CD4-positive, CD25-positive, alpha-beta regulatory T cell (primary cell): Measurements from ENCODE around the gene PRKAR1B. TPM values are rescaled to one million over a fixed set of nuclear protein-coding genes. Genes with fewer than 3 reads are reported as not detected.

ENCODE experiments used
- ATAC-seq, 2 donors: fragments of 150-1000 bp; cut with Tn5 transposase; one replicate each; pipeline ENCODE4 v1.10.0; 2021; ENCODE audit warnings: low read depth in 2 of 2, moderate number of reproducible peaks in 2 of 2, moderate library complexity in 1 of 2
- DNase-seq, 3 donors: peaks; one replicate each; pipeline versions ENCODE4 v3.0.0 to v3.0.0-alpha.2; 2012 to 2022; ENCODE audit warnings: mixed read lengths in 1 of 3
- H3K27ac ChIP-seq: one replicate; pipeline ENCODE4 v1.7.0; 2013; ENCODE audit warnings: mild to moderate bottlenecking, low read length; ENCODE audit not compliant: insufficient read depth, poor library complexity, severe bottlenecking
- H3K27me3 ChIP-seq: one replicate; pipeline ENCODE4 v1.7.0; 2013; ENCODE audit warnings: low read length; ENCODE audit not compliant: control insufficient read depth, insufficient read depth
- H3K36me3 ChIP-seq: one replicate; pipeline ENCODE4 v1.7.0; 2013; ENCODE audit warnings: mild to moderate bottlenecking, low read length, moderate library complexity; ENCODE audit not compliant: control insufficient read depth, insufficient read depth
- H3K4me1 ChIP-seq: 2 replicates; pipeline ENCODE4 v1.7.0; 2013; ENCODE audit warnings: mild to moderate bottlenecking, low read length; ENCODE audit not compliant: insufficient read depth, control insufficient read depth, poor library complexity, severe bottlenecking
- H3K4me3 ChIP-seq: one replicate; pipeline ENCODE4 v1.7.0; 2013; ENCODE audit warnings: low read depth, mild to moderate bottlenecking, low read length, moderate library complexity
- H3K9me3 ChIP-seq, 2 experiments: 1 replicate in 1 of 2; 2 replicates in 1 of 2; pipeline ENCODE4 v1.7.0; 2013; ENCODE audit warnings: low read length in 2 of 2, mild to moderate bottlenecking in 1 of 2, moderate library complexity in 1 of 2; ENCODE audit not compliant: control insufficient read depth in 2 of 2
- H3K27ac Mint-ChIP-seq, 3 donors: one replicate each; pipeline ENCODE4 v1.8.0; 2020 to 2022; ENCODE audit warnings: mild to moderate bottlenecking in 3 of 3, mixed read lengths in 3 of 3, moderate library complexity in 2 of 3
- H3K27me3 Mint-ChIP-seq: one replicate; pipeline ENCODE4 v1.8.0; 2022; ENCODE audit warnings: mild to moderate bottlenecking, mixed read lengths
- H3K36me3 Mint-ChIP-seq: one replicate; pipeline ENCODE4 v1.8.0; 2020; ENCODE audit warnings: mixed read lengths
- H3K4me1 Mint-ChIP-seq, 4 donors: one replicate each; pipeline ENCODE4 v1.8.0; 2020 to 2022; ENCODE audit warnings: mixed read lengths in 4 of 4, mild to moderate bottlenecking in 1 of 4
- H3K4me3 Mint-ChIP-seq, 4 donors: one replicate each; pipeline ENCODE4 v1.8.0; 2020 to 2022; ENCODE audit warnings: mild to moderate bottlenecking in 4 of 4, mixed read lengths in 4 of 4, moderate library complexity in 3 of 4
- H3K9me3 Mint-ChIP-seq, 7 donors: one replicate each; pipeline ENCODE4 v1.8.0; 2020 to 2022; ENCODE audit warnings: mixed read lengths in 7 of 7, mild to moderate bottlenecking in 3 of 7, moderate library complexity in 2 of 7
- polyA plus RNA-seq, 4 donors: library from polyadenylated mRNA; unstranded; fragments of 300-500 nt; fragmentation: Illumina TruSeq; gene quantifications; one replicate each; pipeline ENCODE4 v1.2.3, GENCODE V29; 2021
- total RNA-seq: library from RNA; stranded (reverse); gene quantifications from one replicate; pipeline ENCODE4 v1.2.3, GENCODE V29; 2022

PRKAR1B gene
- total and polyA plus RNA-seq, 5 donors from 2014 or later, result 4.9 to 12.5 (median 6.8) TPM

DNA sequence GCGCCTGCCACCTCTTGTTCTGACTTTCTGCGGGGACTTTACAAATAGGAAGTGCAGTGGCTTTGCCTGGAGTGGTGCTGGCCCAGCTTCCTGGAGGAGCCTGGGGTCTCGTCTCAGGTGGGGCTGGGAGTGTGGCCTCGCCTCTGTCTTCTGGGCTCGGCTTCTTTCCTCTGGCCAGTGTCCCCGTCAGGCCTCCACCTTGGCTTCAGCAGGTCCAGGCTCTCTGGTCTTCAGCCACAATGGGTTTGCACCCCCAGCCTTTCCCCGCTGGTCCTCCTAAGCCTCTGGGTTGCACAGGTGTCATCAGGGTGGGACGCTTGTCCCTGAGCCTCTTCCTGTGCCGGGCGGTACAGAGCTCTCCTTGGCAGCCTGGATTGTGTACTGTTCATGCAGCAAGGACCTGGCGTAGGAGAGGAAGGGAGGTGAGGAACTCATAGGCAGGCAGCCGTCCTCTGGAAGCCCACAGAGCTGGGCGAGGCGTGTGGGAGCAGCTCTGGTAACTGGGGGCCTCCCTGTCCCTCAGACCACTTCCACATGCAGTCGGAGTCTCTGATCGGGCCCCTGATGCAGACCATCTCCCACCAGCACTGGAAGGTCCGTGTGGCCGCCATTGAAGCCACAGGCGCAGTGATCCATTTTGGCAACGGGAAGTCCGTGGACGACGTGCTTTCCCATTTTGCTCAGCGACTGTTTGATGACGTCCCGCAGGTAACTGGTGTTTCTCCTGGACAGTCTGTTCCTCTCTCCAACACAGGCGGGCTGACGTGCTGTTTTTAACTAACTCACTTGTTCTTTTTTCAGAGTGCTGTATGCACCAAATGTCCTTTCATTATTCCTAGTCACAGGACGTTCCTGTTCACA is 2.3 kb upstream of the PRKAR1B start:
- DNase-seq (no peak), ATAC-seq (no peak)
- peak overlapping the region in 1 of 3 donors; percentile 23 for H3K27ac Mint-ChIP-seq
- Histone ChIP-seq H3K4me1 (peaks cover 19% of the 10 kb centered on the region), H3K9me3 (peaks cover 6% of the 10 kb centered on the region in 2 experiments), H3K27ac (no peak overlapping the region), H3K27me3 (no peaks in the 10 kb centered on the region), H3K36me3 (peaks cover 15% of the 10 kb centered on the region), H3K4me3 (no peak overlapping the region)
- H3K9me3 Mint-ChIP-seq, result peaks cover 0 to 4% (median 0%) of the 10 kb centered on the region in 7 donors
- peak overlapping the region; percentile 68 to 84 (median 78) for H3K4me3 Mint-ChIP-seq
- peaks cover 0 to 33% (median 20%) of the 10 kb centered on the region in 4 donors for H3K4me1 Mint-ChIP-seq
- no peaks in the 10 kb centered on the region for H3K27me3 Mint-ChIP-seq
- H3K36me3 Mint-ChIP-seq, result peaks cover 11% of the 10 kb centered on the region

DNA sequence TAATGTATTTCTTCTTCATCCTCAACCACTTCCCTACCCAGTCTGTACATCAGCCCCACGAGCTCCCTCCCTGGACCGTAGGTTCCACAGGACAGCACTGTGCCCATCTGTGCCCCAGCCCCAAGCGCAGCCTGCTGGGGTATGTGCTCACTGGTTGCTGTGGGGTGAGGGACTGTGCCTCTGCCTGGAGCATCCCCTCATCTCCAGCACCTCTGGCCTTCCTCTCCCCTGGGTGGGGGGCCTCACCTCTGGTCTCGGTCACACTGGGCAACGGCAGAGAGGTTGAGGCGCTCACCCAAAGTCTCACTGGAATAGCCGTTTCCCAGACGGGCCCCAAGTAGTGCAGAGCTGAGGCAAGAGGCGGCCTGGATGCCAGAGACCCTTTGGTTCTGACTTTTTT is 1.5 kb upstream of the PRKAR1B start:
- DNase-seq, result no peak
- Histone ChIP-seq H3K9me3 (no peaks in the 10 kb centered on the region), H3K27ac (no peak overlapping the region), H3K36me3 (peaks cover 10% of the 10 kb centered on the region), H3K4me3 (no peak overlapping the region), H3K27me3 (no peaks in the 10 kb centered on the region), H3K4me1 (peaks cover 19% of the 10 kb centered on the region)
- Mint-ChIP-seq H3K36me3 (peaks cover 17% of the 10 kb centered on the region), H3K27me3 (no peaks in the 10 kb centered on the region), H3K27ac (no peak overlapping the region), H3K9me3 (no peaks in the 10 kb centered on the region), H3K4me1 (peaks cover 0 to 33% (median 20%) of the 10 kb centered on the region in 4 donors), H3K4me3 (peak overlapping the region; percentile 80 to 84 (median 83))
- no peak for ATAC-seq

DNA sequence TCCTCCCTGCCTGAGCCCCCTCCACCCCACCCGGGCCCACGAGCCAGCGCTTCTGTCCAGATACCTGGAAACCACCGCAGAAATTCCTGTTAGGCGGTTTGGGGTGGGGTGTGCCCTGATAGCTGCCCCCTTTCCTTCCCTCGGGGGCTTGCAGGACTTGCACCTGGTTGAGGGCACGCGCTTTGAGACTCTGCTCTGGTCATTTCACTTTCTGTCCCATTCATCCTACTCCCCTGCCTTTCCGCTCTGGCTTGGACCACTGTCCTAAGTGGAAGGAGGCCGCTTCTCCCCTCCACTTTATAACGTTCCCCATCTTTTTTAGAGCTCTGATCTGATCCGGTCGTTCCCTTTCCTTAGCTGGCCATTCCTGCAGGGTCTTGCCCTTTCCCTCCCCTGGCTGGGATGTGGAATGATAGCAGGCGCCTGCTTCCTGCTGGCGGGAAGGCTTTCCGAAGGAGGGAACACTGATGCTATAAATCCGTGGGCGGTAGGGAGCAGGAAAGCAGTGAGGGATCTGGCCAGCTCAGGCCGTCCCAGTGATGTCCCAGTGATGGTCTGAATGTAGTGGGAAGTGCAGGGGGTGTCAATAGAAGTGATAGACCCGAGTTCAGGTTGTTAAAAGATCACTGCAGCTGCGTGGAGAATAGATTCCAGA is 852 bp upstream of the PRKAR1B start:
- Mint-ChIP-seq H3K36me3 (peaks cover 14% of the 10 kb centered on the region), H3K4me1 (peaks cover 0 to 30% (median 16%) of the 10 kb centered on the region in 4 donors), H3K27ac (peak overlapping the region in 1 of 3 donors; percentile 90), H3K4me3 (peak overlapping the region; percentile 80 to 84 (median 83)), H3K27me3 (no peaks in the 10 kb centered on the region), H3K9me3 (no peaks in the 10 kb centered on the region)
- Histone ChIP-seq H3K36me3 (peaks cover 10% of the 10 kb centered on the region), H3K4me1 (peaks cover 19% of the 10 kb centered on the region), H3K27me3 (no peaks in the 10 kb centered on the region), H3K4me3 (no peak overlapping the region), H3K9me3 (no peaks in the 10 kb centered on the region), H3K27ac (no peak overlapping the region)
- DNase-seq (no peak), ATAC-seq (no peak)

DNA sequence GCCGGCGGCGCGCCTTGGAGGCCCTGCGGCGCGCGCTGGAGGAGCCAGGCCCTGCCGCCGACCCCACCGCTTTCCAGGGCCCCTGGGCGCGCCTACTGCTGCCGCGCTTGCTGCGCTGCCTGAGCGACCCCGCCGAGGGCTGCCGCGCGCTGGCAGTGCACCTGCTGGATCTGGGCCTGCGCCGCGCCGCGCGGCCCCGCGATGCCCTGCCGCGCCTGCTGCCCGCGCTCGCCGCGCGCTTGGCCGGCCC is 302 bp downstream of the PRKAR1B start:
- peak overlapping the region in 1 of 4 donors; percentile 85 for H3K4me3 Mint-ChIP-seq
- DNase-seq, result no peak
- peak overlapping the region; percentile 61 for H3K27ac ChIP-seq

DNA sequence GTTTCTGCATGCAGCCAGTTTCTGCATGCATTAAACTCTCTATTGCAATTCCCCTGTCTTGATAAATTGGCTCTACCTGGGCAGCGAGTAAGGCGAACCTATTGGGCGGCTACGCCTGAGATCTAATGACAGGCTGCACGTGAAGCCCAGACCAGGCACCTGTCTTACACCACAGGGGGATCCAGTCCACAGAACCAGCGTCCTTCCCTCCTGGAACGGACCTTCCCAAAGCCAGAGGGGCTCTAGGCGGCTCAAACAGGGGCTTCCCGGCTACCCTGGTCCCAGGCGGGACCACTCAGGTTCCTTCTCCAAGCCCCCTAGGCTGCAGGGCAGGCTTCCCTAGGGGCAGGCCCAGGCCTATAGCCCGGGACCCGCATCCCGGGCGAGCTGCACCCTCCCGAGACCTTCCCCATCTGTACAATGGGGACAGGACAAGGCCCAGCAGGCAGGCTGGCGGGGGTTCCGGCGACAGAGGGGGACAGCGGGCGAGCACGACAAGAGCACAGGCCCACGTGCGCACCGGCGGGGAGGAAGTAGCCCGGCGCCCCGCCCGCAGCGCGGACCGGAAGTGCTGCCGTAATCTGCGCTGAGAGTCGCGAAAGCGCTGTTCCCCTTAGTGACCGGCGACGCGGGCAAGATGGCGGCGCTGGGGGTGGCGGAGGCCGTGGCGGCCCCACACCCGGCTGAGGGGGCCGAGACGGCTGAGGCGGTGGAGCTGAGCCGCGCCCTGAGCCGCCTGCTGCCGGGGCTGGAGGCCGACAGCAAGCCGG is 812 bp downstream of the PRKAR1B start, which contains the start of gene DNAAF5:
TSS of gene DNAAF5 (plus strand) at position 616 of the 770 bp plus-strand sequence. CDS start at position 638, 22 bp downstream.
- peak within 1 kb of the TSS; percentile 83 to 89 (median 86) for H3K4me3 Mint-ChIP-seq
- peaks cover 16% of the 10 kb centered on the region for H3K36me3 Mint-ChIP-seq
- Histone ChIP-seq H3K4me3 (peak within 1 kb of the TSS; percentile 55), H3K4me1 (peaks cover 19% of the 10 kb centered on the region), H3K27me3 (no peaks in the 10 kb centered on the region), H3K36me3 (peaks cover 1% of the 10 kb centered on the region), H3K27ac (peak within 1 kb of the TSS; percentile 61), H3K9me3 (no peaks in the 10 kb centered on the region)
- ATAC-seq (peak; percentile 90 to 91), DNase-seq (peak; percentile 78 to 93 (median 85))
- H3K27me3 Mint-ChIP-seq, result no peaks in the 10 kb centered on the region
- peaks cover 0 to 4% (median 0%) of the 10 kb centered on the region in 7 donors for H3K9me3 Mint-ChIP-seq
- H3K27ac Mint-ChIP-seq, result peak within 1 kb of the TSS; percentile 49 to 82 (median 51)
- H3K4me1 Mint-ChIP-seq, result peaks cover 0 to 25% (median 13%) of the 10 kb centered on the region in 4 donors

More for the DNA sequence above, 302 bp downstream of the PRKAR1B start:
- peak; percentile 19 to 24 for ATAC-seq
- Mint-ChIP-seq H3K9me3 (peaks cover 0 to 2% (median 0%) of the 10 kb centered on the region in 7 donors), H3K27me3 (no peaks in the 10 kb centered on the region), H3K36me3 (peaks cover 14% of the 10 kb centered on the region), H3K27ac (no peak overlapping the region), H3K4me1 (peaks cover 0 to 25% (median 13%) of the 10 kb centered on the region in 4 donors)
- Histone ChIP-seq H3K36me3 (peaks cover 6% of the 10 kb centered on the region), H3K9me3 (no peaks in the 10 kb centered on the region), H3K4me1 (peaks cover 19% of the 10 kb centered on the region), H3K27me3 (no peaks in the 10 kb centered on the region), H3K4me3 (no peak overlapping the region)

- no peak for ATAC-seq
- peaks cover 0 to 4% (median 0%) of the 10 kb centered on the region in 7 donors for H3K9me3 Mint-ChIP-seq
- no peaks in the 10 kb centered on the region for H3K27me3 ChIP-seq
- H3K4me3 ChIP-seq, result peak overlapping the region; percentile 55
- H3K27ac ChIP-seq, result peak overlapping the region; percentile 61
- H3K4me1 Mint-ChIP-seq, result peaks cover 0 to 25% (median 13%) of the 10 kb centered on the region in 4 donors
- peak overlapping the region; percentile 49 to 82 (median 51) for H3K27ac Mint-ChIP-seq
- H3K4me1 ChIP-seq, result peaks cover 19% of the 10 kb centered on the region
- H3K9me3 ChIP-seq, result no peaks in the 10 kb centered on the region
- H3K4me3 Mint-ChIP-seq, result peak overlapping the region; percentile 79 to 86 (median 82)
- no peaks in the 10 kb centered on the region for H3K27me3 Mint-ChIP-seq
- peaks cover 22% of the 10 kb centered on the region for H3K36me3 Mint-ChIP-seq
- DNase-seq, result no peak
- H3K36me3 ChIP-seq, result no peaks in the 10 kb centered on the region
Observed at GRCh38 chr7:725223-726005, 1.7 kb downstream of the PRKAR1B start.

DNA sequence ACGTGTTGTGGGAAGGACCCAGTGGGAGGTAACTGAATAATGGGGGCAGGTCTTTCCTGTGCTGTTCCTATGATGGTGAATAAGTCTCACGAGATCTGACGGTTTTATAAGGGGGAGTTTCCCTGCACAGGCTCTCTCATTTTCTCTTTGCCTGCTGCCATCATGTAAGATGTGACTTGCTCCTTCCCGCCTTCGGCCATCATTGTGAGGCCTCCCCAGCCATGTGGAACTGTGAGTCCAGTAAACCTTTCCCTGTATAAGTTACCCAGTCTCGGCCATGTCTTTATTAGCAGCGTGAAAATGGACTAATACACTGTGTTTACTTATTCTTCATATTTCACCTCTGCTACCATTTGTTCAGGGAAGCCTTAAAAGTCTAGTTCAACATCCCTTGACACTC is 2.8 kb downstream of the PRKAR1B start:
- H3K27ac Mint-ChIP-seq, result no peak overlapping the region
- H3K36me3 Mint-ChIP-seq, result peaks cover 23% of the 10 kb centered on the region
- peak overlapping the region in 1 of 4 donors; percentile 25 for H3K4me3 Mint-ChIP-seq

More for the DNA sequence above, 2.8 kb downstream of the PRKAR1B start:
- Histone ChIP-seq H3K36me3 (no peaks in the 10 kb centered on the region), H3K4me3 (no peak overlapping the region), H3K4me1 (peaks cover 19% of the 10 kb centered on the region), H3K27ac (no peak overlapping the region), H3K9me3 (no peaks in the 10 kb centered on the region), H3K27me3 (no peaks in the 10 kb centered on the region)
- ATAC-seq (no peak), DNase-seq (no peak)
- Mint-ChIP-seq H3K9me3 (peaks cover 0 to 4% (median 0%) of the 10 kb centered on the region in 7 donors), H3K27me3 (no peaks in the 10 kb centered on the region), H3K4me1 (peaks cover 4 to 23% (median 15%) of the 10 kb centered on the region in 4 donors)
